Endothelial cell of umbilical vein (primary cell): Measurements from ENCODE around the gene TIFAB.

Source experiments
- EZH2 ChIP-seq: IDR thresholded peaks from 2 replicates; pipeline ENCODE4 v1.6.1; 2012; ENCODE audit warnings: borderline replicate concordance, low read depth, mild to moderate bottlenecking, moderate library complexity, low read length, inconsistent platforms; ENCODE audit not compliant: severe bottlenecking
- FOS ChIP-seq: IDR thresholded peaks from 2 replicates; pipeline ENCODE4 v1.6.1; 2011; ENCODE audit warnings: mild to moderate bottlenecking, low read length, moderate library complexity, borderline replicate concordance; ENCODE audit not compliant: insufficient read depth
- GATA2 ChIP-seq: IDR thresholded peaks from 2 replicates; pipeline ENCODE4 v1.7.0; 2011; ENCODE audit warnings: low read depth, mild to moderate bottlenecking, moderate library complexity, mixed read lengths, low read length; ENCODE audit not compliant: insufficient read length, insufficient read depth
- JUN ChIP-seq: IDR thresholded peaks from 2 replicates; pipeline ENCODE4 v1.6.1; 2011; ENCODE audit warnings: borderline replicate concordance, low read depth; ENCODE audit not compliant: insufficient read length, insufficient read depth
- POLR2A ChIP-seq: IDR thresholded peaks from 2 replicates; pipeline ENCODE4 v1.6.1; 2012; ENCODE audit warnings: low read depth, mild to moderate bottlenecking, control low read depth, low read length
- POLR2AphosphoS5 ChIP-seq: IDR thresholded peaks from 2 replicates; pipeline ENCODE4 v1.6.1; 2012; ENCODE audit warnings: low read depth, mild to moderate bottlenecking, control low read depth, low read length, moderate library complexity; ENCODE audit not compliant: insufficient read depth
- TF ChIP-seq, protein P1 (sequence below), 2 donors: IDR thresholded peaks; 1 replicate in 1 of 2; 2 replicates in 1 of 2; pipeline ENCODE4 v1.5.1; 2011; ENCODE audit warnings: low read length in 2 of 2, mild to moderate bottlenecking in 2 of 2, moderate library complexity in 2 of 2, control low read depth in 1 of 2, inconsistent platforms in 1 of 2, low read depth in 1 of 2; ENCODE audit not compliant: insufficient read depth in 1 of 2; ENCODE audit errors: extremely low read depth in 1 of 2

- TF ChIP-seq POLR2A (no peak), POLR2AphosphoS5 (no peak), EZH2 (no peak), FOS (no peak), JUN (no peak), GATA2 (no peak)
- TF ChIP-seq, protein P1, sequence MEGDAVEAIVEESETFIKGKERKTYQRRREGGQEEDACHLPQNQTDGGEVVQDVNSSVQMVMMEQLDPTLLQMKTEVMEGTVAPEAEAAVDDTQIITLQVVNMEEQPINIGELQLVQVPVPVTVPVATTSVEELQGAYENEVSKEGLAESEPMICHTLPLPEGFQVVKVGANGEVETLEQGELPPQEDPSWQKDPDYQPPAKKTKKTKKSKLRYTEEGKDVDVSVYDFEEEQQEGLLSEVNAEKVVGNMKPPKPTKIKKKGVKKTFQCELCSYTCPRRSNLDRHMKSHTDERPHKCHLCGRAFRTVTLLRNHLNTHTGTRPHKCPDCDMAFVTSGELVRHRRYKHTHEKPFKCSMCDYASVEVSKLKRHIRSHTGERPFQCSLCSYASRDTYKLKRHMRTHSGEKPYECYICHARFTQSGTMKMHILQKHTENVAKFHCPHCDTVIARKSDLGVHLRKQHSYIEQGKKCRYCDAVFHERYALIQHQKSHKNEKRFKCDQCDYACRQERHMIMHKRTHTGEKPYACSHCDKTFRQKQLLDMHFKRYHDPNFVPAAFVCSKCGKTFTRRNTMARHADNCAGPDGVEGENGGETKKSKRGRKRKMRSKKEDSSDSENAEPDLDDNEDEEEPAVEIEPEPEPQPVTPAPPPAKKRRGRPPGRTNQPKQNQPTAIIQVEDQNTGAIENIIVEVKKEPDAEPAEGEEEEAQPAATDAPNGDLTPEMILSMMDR (IDR thresholded peaks at IDR 0.05; ENCODE audit: extremely low read depth in 1 of 2, insufficient read depth in 1 of 2, low read depth in 1 of 2, low read length in 2 of 2) = no peak
Observed at GRCh38 chr5:135465391-135466122, 13.4 kb upstream of the TIFAB start.
